K562 (cell line): Measurements from ENCODE around the gene ASB6. TPM values are rescaled to one million over a fixed set of nuclear protein-coding genes. Genes with fewer than 3 reads are reported as not detected.

ENCODE experiments used
- ATAC-seq: fragments of 200-7000 bp; cut with Tn5 transposase; 3 replicates; pipeline ENCODE4 v1.9.1; 2020; ENCODE audit warnings: moderate library complexity
- BruUV-seq: library from RNA; stranded (reverse); fragments of 400-500 nt; replicated peaks from 2 replicates; lab custom pipeline; 2021; lab: Mats Ljungman, UMichigan
- CTCF ChIA-PET: fragments of 300-600 bp; formaldehyde crosslinking; extraction: SDS; loops from one replicate; lab custom pipeline; 2021; ENCODE audit warnings: low intra/inter-chr PET ratio; lab: Yijun Ruan, JAX
- POLR2A ChIA-PET: fragments of 300-600, 350-650 bp; sonication (Branson Sonifier 250); formaldehyde crosslinking; extraction: SDS; loops from one replicate; lab custom pipeline; 2021; ENCODE audit warnings: antibody characterized with exemption, inconsistent platforms; lab: Yijun Ruan, JAX
- DNase-seq, 4 experiments: peaks; one replicate each; pipeline versions ENCODE4 v3.0.0 to v3.0.0-alpha.2; 2011 to 2018; ENCODE audit warnings: low spot score in 3 of 4, mixed read lengths in 3 of 4; ENCODE audit errors: extremely low read depth in 1 of 4
- FAIRE-seq: peaks from 2 replicates; lab custom pipeline; 2011; peaks lifted over from hg19 to GRCh38; lab: Jason Lieb, UNC
- H2AFZ ChIP-seq: 2 replicates; pipeline ENCODE4 v1.6.0; 2011; ENCODE audit warnings: low read depth, low read length, control low read depth, inconsistent platforms
- H3K27ac ChIP-seq: fragments of 200-600 bp; 3 replicates; pipeline ENCODE4 v1.8.0; 2011; ENCODE audit warnings: low read depth, mild to moderate bottlenecking, control low read depth, inconsistent platforms, low read length, moderate library complexity, mixed read lengths; ENCODE audit errors: extremely low read depth
- H3K27me3 ChIP-seq, 2 experiments: fragments of 300-600 bp in 1 of 2; 2 replicates in 1 of 2; 3 replicates in 1 of 2; pipeline versions ENCODE4 v1.6.0 to v1.8.0; 2011; ENCODE audit warnings: inconsistent platforms in 2 of 2, low read length in 2 of 2, mild to moderate bottlenecking in 1 of 2, mixed read lengths in 1 of 2, moderate library complexity in 1 of 2; ENCODE audit not compliant: control insufficient read depth in 2 of 2, insufficient read depth in 2 of 2
- H3K36me3 ChIP-seq: fragments of 300-600 bp; 3 replicates; pipeline ENCODE4 v1.8.0; 2011; ENCODE audit warnings: mild to moderate bottlenecking, low read length, inconsistent platforms; ENCODE audit not compliant: control insufficient read depth, insufficient read depth
- H3K4me1 ChIP-seq, 2 experiments: fragments of 200-600 bp in 1 of 2; replicated peaks in 1 of 2; 2 replicates in 1 of 2; 3 replicates in 1 of 2; pipeline versions ENCODE4 v1.5.1 to v1.8.0; 2011; ENCODE audit warnings: inconsistent platforms in 2 of 2, low read length in 2 of 2, mild to moderate bottlenecking in 1 of 2, mixed read lengths in 1 of 2, moderate library complexity in 1 of 2; ENCODE audit not compliant: control insufficient read depth in 2 of 2, insufficient read depth in 2 of 2
- H3K4me2 ChIP-seq: 2 replicates; pipeline ENCODE4 v1.6.1; 2011; ENCODE audit warnings: low read length, control low read depth, inconsistent platforms, mixed read lengths; ENCODE audit not compliant: insufficient read depth
- H3K4me3 ChIP-seq: fragments of 200-600 bp; sonication (generic), shearing (Covaris generic); 2 replicates; pipeline ENCODE4 v1.5.1; 2016; ENCODE audit warnings: control low read depth, inconsistent platforms
- H3K79me2 ChIP-seq: fragments of 200-600 bp; 3 replicates; pipeline ENCODE4 v1.8.0; 2011; ENCODE audit warnings: low read length, inconsistent platforms; ENCODE audit not compliant: control insufficient read depth, insufficient read depth
- H3K9ac ChIP-seq, 2 experiments: 2 replicates each; pipeline versions ENCODE4 v1.6.0 to v1.6.1; 2011; ENCODE audit warnings: low read depth in 2 of 2, low read length in 2 of 2, control low read depth in 1 of 2, inconsistent platforms in 1 of 2, mild to moderate bottlenecking in 1 of 2, mixed read lengths in 1 of 2; ENCODE audit not compliant: insufficient read depth in 1 of 2
- H3K9me1 ChIP-seq: one replicate; pipeline ENCODE4 v1.6.0; 2011; ENCODE audit warnings: inconsistent platforms, mild to moderate bottlenecking, low read length, moderate library complexity; ENCODE audit not compliant: control insufficient read depth, insufficient read depth
- H3K9me3 ChIP-seq: replicated peaks from 2 replicates; pipeline ENCODE4 v1.5.1; 2011; ENCODE audit warnings: low read depth, low read length, inconsistent platforms; ENCODE audit not compliant: control insufficient read depth, insufficient read depth
- H4K20me1 ChIP-seq: replicated peaks from 2 replicates; pipeline ENCODE4 v1.6.1; 2011; ENCODE audit warnings: low read length, inconsistent platforms, mixed read lengths; ENCODE audit not compliant: control insufficient read depth, insufficient read depth
- DDX20 ChIP-seq: fragments of 450-650 bp; IDR thresholded peaks from 2 replicates; pipeline ENCODE4 v1.6.1; 2016; ENCODE audit warnings: missing genetic modification characterization, low read depth, mild to moderate bottlenecking, missing compliant biosample characterization, moderate library complexity
- RBM15 ChIP-seq: fragments of 200-400 bp; formaldehyde crosslinking; IDR thresholded peaks from 2 replicates; pipeline ENCODE4 v1.6.1; 2018; ENCODE audit warnings: mild to moderate bottlenecking, low read length, moderate library complexity; ENCODE audit not compliant: insufficient read depth
- ZNF655 ChIP-seq: fragments of 250-450 bp; sonication (Bioruptor Pico); IDR thresholded peaks from 2 replicates; pipeline ENCODE4 v1.5.0; 2021
- WGBS: fragments of 100-300 bp; shearing (Covaris generic); methylation state at CpG from one replicate; pipeline ENCODE4 v1.1.6; 2016; ENCODE audit warnings: low coverage, mixed read lengths; ENCODE audit not compliant: insufficient coverage; ENCODE audit errors: missing lambda C conversion rate; 5-methylcytosine and 5-hydroxymethylcytosine counted together
- in situ Hi-C: fragments of 300-500 bp; cut with MboI; formaldehyde crosslinking; loops from 4 replicates; pipeline ENCODE4 v1.15.0; 2018; ENCODE audit warnings: inconsistent platforms, mixed read lengths
- intact Hi-C: fragments of 100-400 bp; cut with micrococcal nuclease; formaldehyde crosslinking; loops from 2 replicates; pipeline ENCODE4 v1.14.2; 2022
- polyA plus RNA-seq, 8 experiments: library from polyadenylated mRNA; depleted of rRNA in 4 of 8; stranded (reverse) in 5 of 8; unstranded in 3 of 8; fragments of >200 nt; fragmentation: Nextera tagmentation in 2 of 8; fragmentation: Illumina TruSeq in 1 of 8; extraction: Ambion mirVana in 2 of 8; extraction: Trizol in 1 of 8; gene quantifications; 2 replicates each; pipeline versions ENCODE4 v1.2.1 to v1.2.3, GENCODE V29; 2011 to 2014; ENCODE audit warnings: inconsistent platforms in 1 of 8, missing spikeins in 1 of 8
- total RNA-seq, 7 experiments: library from RNA; depleted of rRNA in 6 of 7; stranded (reverse); fragments of >200 nt in 6 of 7; fragmentation: Illumina TruSeq in 2 of 7; extraction: Trizol in 2 of 7; gene quantifications; 2 replicates each; pipeline versions ENCODE4 v1.2.1 to v1.2.3, GENCODE V29; 2011 to 2021; ENCODE audit warnings: low replicate concordance in 1 of 7

The ASB6 gene
- total and polyA plus RNA-seq, 9 of the 15 experiments (the other 6 are each of a cell fraction or from before 2014, with no cell fraction given): 0.92 to 17.8 (median 11.3) TPM

GRCh38 chr9:129612815-129613519 is 29.0 kb downstream of the ASB6 start:
- CTCF ChIA-PET: interaction anchor here (2.2 kb wide), 1 partner anchor 469 kb away, joined by 7 read pairs; no protein-coding TSS in a partner anchor
- H3K9ac ChIP-seq: no peak overlapping the region
- no peaks in the 10 kb centered on the region for H3K79me2 ChIP-seq
- ATAC-seq (no peak), DNase-seq (no peak), FAIRE-seq (no peak)
- no peaks in the 10 kb centered on the region for H3K36me3 ChIP-seq
- no peak overlapping the region for H3K27ac ChIP-seq
- intact Hi-C loops (loop anchor here (5.0 kb wide), 1 partner anchor 291 kb away; no protein-coding TSS in a partner anchor), in situ Hi-C loops (loop anchor here (25.0 kb wide), 1 partner anchor 276 kb away; no protein-coding TSS in a partner anchor)
- H2AFZ ChIP-seq: no peak overlapping the region
- H4K20me1 ChIP-seq: 0 out of 2 replicates have a peak, but pooled peaks cover 10% of the 10 kb centered on the region
- H3K4me3 ChIP-seq: no peak overlapping the region
- no peaks in the 10 kb centered on the region for H3K9me1 ChIP-seq
- peaks cover 5 to 49% of the 10 kb centered on the region in 2 experiments; a peak in 4 of 5 replicates for H3K4me1 ChIP-seq
- H3K4me2 ChIP-seq: no peak overlapping the region
- peaks cover 5 to 41% of the 10 kb centered on the region in 2 experiments; a peak in 4 of 5 replicates for H3K27me3 ChIP-seq
- H3K9me3 ChIP-seq: no peaks in the 10 kb centered on the region
- POLR2A ChIA-PET: interaction anchor here (0.6 to 1.1 kb wide), 3 partner anchors 8 to 410 kb away, joined by 3 to 4 read pairs (median 4); no protein-coding TSS in a partner anchor
- no peak for TF ChIP-seq RBM15
- no peak for TF ChIP-seq ZNF655 (CRISPR knock-in tag)
- no peak for TF ChIP-seq DDX20 (tag)
- BruUV-seq: no TSS peak
- 29% methylated on average over 15 of the region's 15 CpGs for WGBS
